ENCODE measurements around the gene IFRD2.
"Not testable (repeated sequence)": the region's sequence is repeated elsewhere in the genome, so short reads cannot be mapped to it uniquely, and the experiment has no call there.

The IFRD2 gene

GRCh38 chr3:50300681-50301254, 8.5 kb upstream of the IFRD2 start:
- no peak for DNase-seq

- no peak for DNase-seq
These were observed 7.9 kb upstream of the IFRD2 start for GRCh38 chr3:50299929-50300680.

- no peak for DNase-seq
These were observed 7.4 kb upstream of the IFRD2 start for GRCh38 chr3:50299638-50299928.

GRCh38 chr3:50298836-50299637, 6.8 kb upstream of the IFRD2 start, which contains the start of the genes HYAL3 and NAA80:
Gene HYAL3 (minus strand): TSS chr3:50299405. CDS start chr3:50295602, 3,803 bp downstream.
Gene NAA80 (minus strand): TSS chr3:50299405. CDS start chr3:50297463, 1,942 bp downstream.
- peak; percentile 98 for DNase-seq

GRCh38 chr3:50297896-50298725, 5.9 kb upstream of the IFRD2 start:
- no peak for DNase-seq

- DNase-seq = no peak
These were observed 5.2 kb upstream of the IFRD2 start for GRCh38 chr3:50297384-50297775.

- no peak for DNase-seq
These were observed 4.6 kb upstream of the IFRD2 start for GRCh38 chr3:50296721-50297383.

GRCh38 chr3:50295553-50296431, 3.6 kb upstream of the IFRD2 start:
- no peak for DNase-seq

- DNase-seq = no peak
These were observed 2.5 kb upstream of the IFRD2 start for GRCh38 chr3:50294492-50295403.

- no peak for DNase-seq
These were observed 1.9 kb upstream of the IFRD2 start for GRCh38 chr3:50294089-50294488.

- no peak for DNase-seq
These were observed 1.0 kb upstream of the IFRD2 start for GRCh38 chr3:50293079-50293801.

GRCh38 chr3:50290161-50290641, 2.0 kb downstream of the IFRD2 start:
- no peak for DNase-seq

GRCh38 chr3:50289130-50289529, 3.1 kb downstream of the IFRD2 start:
- no peak for DNase-seq

GRCh38 chr3:50288387-50289007, 3.7 kb downstream of the IFRD2 start:
- DNase-seq = no peak

GRCh38 chr3:50287262-50287661, 5.0 kb downstream of the IFRD2 start:
- no peak for DNase-seq

- DNase-seq = no peak
These were observed 5.7 kb downstream of the IFRD2 start for GRCh38 chr3:50286322-50287227.

- DNase-seq = not testable (repeated sequence)
These were observed 8.1 kb downstream of the IFRD2 start for GRCh38 chr3:50284121-50284520.
